Neural cell (in vitro differentiated cells): ENCODE results near the gene PRRT2. TPM values are rescaled to one million over a fixed set of nuclear protein-coding genes. Genes with fewer than 3 reads are reported as not detected.

Experiments used
- H2AFZ ChIP-seq: fragments of 200-600, 300-800 bp; sonication (generic), shearing (Covaris generic); 2 replicates; pipeline ENCODE4 v1.6.0; 2014; ENCODE audit warnings: low read depth, mild to moderate bottlenecking, antibody characterized with exemption, low read length, moderate library complexity
- H3F3A ChIP-seq: fragments of 200-600 bp; shearing (Covaris generic); 2 replicates; pipeline ENCODE4 v1.6.1; 2016; ENCODE audit warnings: mild to moderate bottlenecking, moderate library complexity, mixed read lengths, antibody characterized with exemption, low read length; ENCODE audit not compliant: insufficient read depth, poor library complexity, severe bottlenecking
- H3K27ac ChIP-seq: fragments of 200-600, 300-800 bp; sonication (generic), shearing (Covaris generic); 2 replicates; pipeline ENCODE4 v1.5.1; 2014; ENCODE audit warnings: mild to moderate bottlenecking, low read length, moderate library complexity
- H3K27me3 ChIP-seq: fragments of 300-800, 200-600 bp; sonication (generic), shearing (Covaris generic); 2 replicates; pipeline ENCODE4 v1.6.0; 2014; ENCODE audit warnings: mild to moderate bottlenecking, low read depth, low read length, moderate library complexity; ENCODE audit not compliant: insufficient read depth
- H3K36me3 ChIP-seq: fragments of 300-800, 200-600 bp; sonication (generic), shearing (Covaris generic); 2 replicates; pipeline ENCODE4 v1.5.1; 2014; ENCODE audit warnings: mild to moderate bottlenecking, antibody characterized with exemption, low read length, moderate library complexity; ENCODE audit not compliant: insufficient read depth
- H3K4me2 ChIP-seq: fragments of 300-800, 200-600 bp; sonication (generic), shearing (Covaris generic); 2 replicates; pipeline ENCODE4 v1.6.0; 2014; ENCODE audit warnings: mild to moderate bottlenecking, low read length
- H3K4me3 ChIP-seq: fragments of 300-800, 200-600 bp; sonication (generic), shearing (Covaris generic); 2 replicates; pipeline ENCODE4 v1.5.1; 2014; ENCODE audit warnings: mild to moderate bottlenecking, low read length, moderate library complexity
- H3K79me2 ChIP-seq: fragments of 200-600 bp; shearing (Covaris generic); replicated peaks from 2 replicates; pipeline ENCODE4 v1.6.0; 2014; ENCODE audit warnings: mild to moderate bottlenecking, low read length, moderate library complexity; ENCODE audit not compliant: insufficient read depth
- H3K9ac ChIP-seq: fragments of 300-800, 200-600 bp; sonication (generic), shearing (Covaris generic); 2 replicates; pipeline ENCODE4 v1.6.1; 2016; ENCODE audit warnings: mild to moderate bottlenecking, low read length, mixed read lengths
- H3K9me2 ChIP-seq: fragments of 200-600 bp; shearing (Covaris generic); 2 replicates; pipeline ENCODE4 v1.6.1; 2016; ENCODE audit warnings: mild to moderate bottlenecking, low read length, mixed read lengths; ENCODE audit not compliant: insufficient read depth
- H3K9me3 ChIP-seq: fragments of 200-600, 300-800 bp; sonication (generic), shearing (Covaris generic); 2 replicates; pipeline ENCODE4 v1.6.1; 2016; ENCODE audit warnings: mild to moderate bottlenecking, mixed run types, low read length, moderate library complexity, mixed read lengths
- H4K20me1 ChIP-seq: fragments of 200-600 bp; shearing (Covaris generic); 2 replicates; pipeline ENCODE4 v1.6.1; 2016; ENCODE audit warnings: mild to moderate bottlenecking, mixed run types; ENCODE audit not compliant: insufficient read depth
- EP300 ChIP-seq: fragments of 450-650 bp; conservative IDR thresholded peaks from 2 replicates; pipeline ENCODE4 v1.6.1; 2014; ENCODE audit warnings: antibody characterized with exemption, mild to moderate bottlenecking, moderate library complexity; ENCODE audit not compliant: poor library complexity, severe bottlenecking
- EZH2 ChIP-seq: fragments of 200-600, 300-800 bp; shearing (Covaris generic), sonication (generic); IDR thresholded peaks from 2 replicates; pipeline ENCODE4 v1.6.1; 2014; ENCODE audit warnings: antibody characterized with exemption, low read length, borderline replicate concordance, mild to moderate bottlenecking; ENCODE audit not compliant: insufficient read depth, poor library complexity, severe bottlenecking
- MXI1 ChIP-seq: fragments of 450-650 bp; conservative IDR thresholded peaks from 2 replicates; pipeline ENCODE4 v1.6.1; 2014; ENCODE audit warnings: antibody characterized with exemption, mild to moderate bottlenecking; ENCODE audit not compliant: poor library complexity, severe bottlenecking
- POLR2AphosphoS5 ChIP-seq: IDR thresholded peaks from 2 replicates; pipeline ENCODE4 v1.6.1; 2012
- RAD21 ChIP-seq: fragments of 450-650 bp; conservative IDR thresholded peaks from 2 replicates; pipeline ENCODE4 v1.6.1; 2014; ENCODE audit warnings: antibody characterized with exemption, mild to moderate bottlenecking, moderate library complexity
- SMC3 ChIP-seq: fragments of 450-650 bp; conservative IDR thresholded peaks from 2 replicates; pipeline ENCODE4 v1.6.1; 2014; ENCODE audit warnings: antibody characterized with exemption, mild to moderate bottlenecking, moderate library complexity; ENCODE audit not compliant: poor library complexity
- TAF1 ChIP-seq: IDR thresholded peaks from 2 replicates; pipeline ENCODE4 v1.6.1; 2012; ENCODE audit warnings: low read depth
- polyA plus RNA-seq: library from polyadenylated mRNA; depleted of rRNA; stranded (reverse); fragments of >200 nt; gene quantifications from 2 replicates; pipeline ENCODE4 v1.2.3, GENCODE V29; 2014
- TF ChIP-seq, protein P1 (sequence below): fragments of 450-650 bp; IDR thresholded peaks from 2 replicates; pipeline ENCODE4 v1.5.1; 2014; ENCODE audit warnings: antibody characterized with exemption, mild to moderate bottlenecking, moderate library complexity; ENCODE audit not compliant: poor library complexity, severe bottlenecking
- TF ChIP-seq, protein P2 (sequence below): IDR thresholded peaks from 2 replicates; pipeline ENCODE4 v1.6.1; 2012; ENCODE audit warnings: borderline replicate concordance

Gene PRRT2
- polyA plus RNA-seq, 1 donor from 2014 or later: 84.2 TPM

DNA sequence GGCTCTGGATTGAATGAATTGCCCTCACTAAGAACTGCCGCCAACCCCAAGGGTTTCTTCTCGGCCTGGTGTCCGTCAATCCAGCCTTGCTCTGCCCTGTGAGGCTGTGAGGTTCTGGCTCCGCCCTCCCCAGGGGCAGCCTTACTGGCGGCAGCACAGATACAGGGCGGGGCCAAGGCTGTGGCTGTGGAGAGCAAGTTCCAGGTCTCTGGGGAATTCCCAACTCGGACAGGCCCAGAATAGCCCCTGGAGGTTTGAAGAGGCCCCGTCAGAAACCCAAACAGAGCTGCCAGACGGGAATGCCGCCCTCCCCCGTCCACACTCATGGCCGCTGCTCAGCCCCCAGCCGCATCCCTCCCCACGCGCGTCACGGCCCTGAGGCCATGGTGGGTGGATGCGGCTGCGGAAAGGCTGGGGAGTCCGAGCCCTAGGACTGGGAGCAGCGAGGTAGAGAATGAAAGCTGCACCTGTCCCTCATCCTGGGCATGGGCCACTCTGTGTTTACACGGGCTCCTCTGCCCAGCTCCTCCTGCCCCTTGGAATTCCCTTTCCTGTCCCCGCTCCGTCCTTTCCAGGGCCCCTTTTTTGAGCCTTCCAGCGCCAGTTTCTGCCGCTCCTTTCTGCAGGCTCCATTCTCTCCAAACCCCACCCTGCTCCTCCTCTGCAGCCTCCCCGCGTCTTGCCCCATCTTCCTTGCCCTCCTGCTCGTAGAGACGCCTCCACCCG is 660 bp upstream of the PRRT2 start:
- Histone ChIP-seq H3K4me2 (peak overlapping the region; percentile 87), H4K20me1 (peaks cover 3% of the 10 kb centered on the region), H3K9me2 (no peaks in the 10 kb centered on the region), H2AFZ (peak overlapping the region; percentile 14), H3K9ac (peak overlapping the region; percentile 99), H3K79me2 (peaks cover 54% of the 10 kb centered on the region), H3K27me3 (no peaks in the 10 kb centered on the region), H3K27ac (peak overlapping the region; percentile 98), H3K4me3 (peak overlapping the region; percentile 100), H3K36me3 (no peaks in the 10 kb centered on the region), H3K9me3 (no peaks in the 10 kb centered on the region), H3F3A (no peaks in the 10 kb centered on the region)
- peak; percentile 50 for TF ChIP-seq POLR2AphosphoS5
- peak; percentile 24 for TF ChIP-seq MXI1
- no peak for TF ChIP-seq RAD21
- no peak for TF ChIP-seq TAF1
- TF ChIP-seq SMC3: peak; percentile 7
- no peak for TF ChIP-seq EZH2
- TF ChIP-seq, protein P1, sequence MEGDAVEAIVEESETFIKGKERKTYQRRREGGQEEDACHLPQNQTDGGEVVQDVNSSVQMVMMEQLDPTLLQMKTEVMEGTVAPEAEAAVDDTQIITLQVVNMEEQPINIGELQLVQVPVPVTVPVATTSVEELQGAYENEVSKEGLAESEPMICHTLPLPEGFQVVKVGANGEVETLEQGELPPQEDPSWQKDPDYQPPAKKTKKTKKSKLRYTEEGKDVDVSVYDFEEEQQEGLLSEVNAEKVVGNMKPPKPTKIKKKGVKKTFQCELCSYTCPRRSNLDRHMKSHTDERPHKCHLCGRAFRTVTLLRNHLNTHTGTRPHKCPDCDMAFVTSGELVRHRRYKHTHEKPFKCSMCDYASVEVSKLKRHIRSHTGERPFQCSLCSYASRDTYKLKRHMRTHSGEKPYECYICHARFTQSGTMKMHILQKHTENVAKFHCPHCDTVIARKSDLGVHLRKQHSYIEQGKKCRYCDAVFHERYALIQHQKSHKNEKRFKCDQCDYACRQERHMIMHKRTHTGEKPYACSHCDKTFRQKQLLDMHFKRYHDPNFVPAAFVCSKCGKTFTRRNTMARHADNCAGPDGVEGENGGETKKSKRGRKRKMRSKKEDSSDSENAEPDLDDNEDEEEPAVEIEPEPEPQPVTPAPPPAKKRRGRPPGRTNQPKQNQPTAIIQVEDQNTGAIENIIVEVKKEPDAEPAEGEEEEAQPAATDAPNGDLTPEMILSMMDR: no peak
- peak; percentile 18 for TF ChIP-seq EP300
- TF ChIP-seq, protein P2, sequence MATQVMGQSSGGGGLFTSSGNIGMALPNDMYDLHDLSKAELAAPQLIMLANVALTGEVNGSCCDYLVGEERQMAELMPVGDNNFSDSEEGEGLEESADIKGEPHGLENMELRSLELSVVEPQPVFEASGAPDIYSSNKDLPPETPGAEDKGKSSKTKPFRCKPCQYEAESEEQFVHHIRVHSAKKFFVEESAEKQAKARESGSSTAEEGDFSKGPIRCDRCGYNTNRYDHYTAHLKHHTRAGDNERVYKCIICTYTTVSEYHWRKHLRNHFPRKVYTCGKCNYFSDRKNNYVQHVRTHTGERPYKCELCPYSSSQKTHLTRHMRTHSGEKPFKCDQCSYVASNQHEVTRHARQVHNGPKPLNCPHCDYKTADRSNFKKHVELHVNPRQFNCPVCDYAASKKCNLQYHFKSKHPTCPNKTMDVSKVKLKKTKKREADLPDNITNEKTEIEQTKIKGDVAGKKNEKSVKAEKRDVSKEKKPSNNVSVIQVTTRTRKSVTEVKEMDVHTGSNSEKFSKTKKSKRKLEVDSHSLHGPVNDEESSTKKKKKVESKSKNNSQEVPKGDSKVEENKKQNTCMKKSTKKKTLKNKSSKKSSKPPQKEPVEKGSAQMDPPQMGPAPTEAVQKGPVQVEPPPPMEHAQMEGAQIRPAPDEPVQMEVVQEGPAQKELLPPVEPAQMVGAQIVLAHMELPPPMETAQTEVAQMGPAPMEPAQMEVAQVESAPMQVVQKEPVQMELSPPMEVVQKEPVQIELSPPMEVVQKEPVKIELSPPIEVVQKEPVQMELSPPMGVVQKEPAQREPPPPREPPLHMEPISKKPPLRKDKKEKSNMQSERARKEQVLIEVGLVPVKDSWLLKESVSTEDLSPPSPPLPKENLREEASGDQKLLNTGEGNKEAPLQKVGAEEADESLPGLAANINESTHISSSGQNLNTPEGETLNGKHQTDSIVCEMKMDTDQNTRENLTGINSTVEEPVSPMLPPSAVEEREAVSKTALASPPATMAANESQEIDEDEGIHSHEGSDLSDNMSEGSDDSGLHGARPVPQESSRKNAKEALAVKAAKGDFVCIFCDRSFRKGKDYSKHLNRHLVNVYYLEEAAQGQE: peak; percentile 28

DNA sequence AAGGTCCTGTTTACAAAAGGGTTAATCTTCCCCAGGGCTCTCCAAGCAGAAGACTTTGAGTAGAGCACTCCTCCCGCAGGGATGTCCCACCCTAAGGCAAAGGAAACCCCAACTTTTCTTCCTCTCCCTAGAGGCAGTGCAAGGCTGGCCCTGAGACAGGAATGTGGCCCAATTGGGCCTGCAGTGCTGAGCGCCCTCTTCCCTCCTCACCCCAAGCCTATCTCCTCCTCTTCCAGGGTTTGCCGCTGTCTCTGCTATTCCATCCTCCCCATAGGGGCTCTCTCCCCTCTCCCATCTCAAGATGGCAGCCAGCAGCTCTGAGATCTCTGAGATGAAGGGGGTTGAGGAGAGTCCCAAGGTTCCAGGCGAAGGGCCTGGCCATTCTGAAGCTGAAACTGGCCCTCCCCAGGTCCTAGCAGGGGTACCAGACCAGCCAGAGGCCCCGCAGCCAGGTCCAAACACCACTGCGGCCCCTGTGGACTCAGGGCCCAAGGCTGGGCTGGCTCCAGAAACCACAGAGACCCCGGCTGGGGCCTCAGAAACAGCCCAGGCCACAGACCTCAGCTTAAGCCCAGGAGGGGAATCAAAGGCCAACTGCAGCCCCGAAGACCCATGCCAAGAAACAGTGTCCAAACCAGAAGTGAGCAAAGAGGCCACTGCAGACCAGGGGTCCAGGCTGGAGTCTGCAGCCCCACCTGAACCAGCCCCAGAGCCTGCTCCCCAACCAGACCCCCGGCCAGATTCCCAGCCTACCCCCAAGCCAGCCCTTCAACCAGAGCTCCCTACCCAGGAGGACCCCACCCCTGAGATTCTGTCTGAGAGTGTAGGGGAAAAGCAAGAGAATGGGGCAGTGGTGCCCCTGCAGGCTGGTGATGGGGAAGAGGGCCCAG is 1.0 kb downstream of the PRRT2 start:
- Histone ChIP-seq H3K27ac (peak overlapping the region; percentile 98), H3K79me2 (peaks cover 59% of the 10 kb centered on the region), H3K9me2 (no peaks in the 10 kb centered on the region), H2AFZ (no peak overlapping the region), H3K27me3 (no peaks in the 10 kb centered on the region), H3K36me3 (no peaks in the 10 kb centered on the region), H4K20me1 (no peaks in the 10 kb centered on the region), H3K9me3 (no peaks in the 10 kb centered on the region), H3K4me2 (peak overlapping the region; percentile 96), H3K9ac (peak overlapping the region; percentile 99), H3F3A (no peaks in the 10 kb centered on the region), H3K4me3 (peak overlapping the region; percentile 100)
- TF ChIP-seq, protein P1: no peak
- TF ChIP-seq MXI1 (no peak), RAD21 (no peak), EZH2 (no peak), SMC3 (no peak), EP300 (no peak), TAF1 (no peak), POLR2AphosphoS5 (no peak)
- TF ChIP-seq, protein P2: no peak
